ENCODE data around the gene FAP.

FAP gene

GRCh38 chr2:162242586-162243280, 512 bp downstream of the FAP start:
- no peak for DNase-seq

GRCh38 chr2:162241571-162241970, 1.7 kb downstream of the FAP start:
- DNase-seq: no peak

GRCh38 chr2:162234620-162235462, 8.4 kb downstream of the FAP start:
- no peak for DNase-seq

DNA sequence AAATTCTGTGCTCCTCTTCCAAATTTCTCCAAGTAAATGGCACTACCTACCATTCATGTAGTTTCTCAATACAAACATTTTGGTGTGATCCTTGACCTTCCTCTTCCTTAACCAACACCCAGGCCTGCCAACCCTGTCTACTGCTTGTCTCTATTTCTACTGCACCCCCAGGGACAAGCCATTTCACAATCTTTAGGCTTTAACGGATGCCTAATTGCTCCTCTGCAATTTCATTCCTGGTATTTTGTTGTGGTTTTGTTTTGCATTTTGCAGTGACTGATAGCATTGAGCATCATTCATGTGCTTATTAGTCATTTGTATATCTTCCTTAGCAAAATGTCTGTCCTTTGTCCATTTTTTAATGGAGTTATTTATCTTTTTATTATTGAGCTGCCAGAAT, 10.0 kb downstream of the FAP start:
- no peak for DNase-seq

DNA sequence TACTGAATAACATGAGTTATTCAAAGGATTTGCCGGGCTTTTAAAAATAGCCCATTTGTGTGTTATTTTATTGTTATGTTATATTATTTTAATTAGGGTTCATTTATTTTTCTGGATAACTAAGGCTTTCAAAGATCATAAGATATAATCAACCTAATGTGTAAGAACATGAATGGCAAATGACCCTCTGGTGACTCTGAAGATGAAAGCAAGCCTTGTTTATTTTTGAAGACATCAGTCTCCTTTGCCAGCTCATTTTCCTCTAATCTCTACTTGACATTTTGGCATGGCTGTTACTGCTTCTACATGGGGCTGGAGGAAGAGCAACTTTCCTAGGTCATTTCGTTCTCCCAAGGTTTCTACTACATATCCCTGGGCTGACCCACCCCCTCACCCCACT, 10.6 kb downstream of the FAP start:
- DNase-seq: no peak

DNA sequence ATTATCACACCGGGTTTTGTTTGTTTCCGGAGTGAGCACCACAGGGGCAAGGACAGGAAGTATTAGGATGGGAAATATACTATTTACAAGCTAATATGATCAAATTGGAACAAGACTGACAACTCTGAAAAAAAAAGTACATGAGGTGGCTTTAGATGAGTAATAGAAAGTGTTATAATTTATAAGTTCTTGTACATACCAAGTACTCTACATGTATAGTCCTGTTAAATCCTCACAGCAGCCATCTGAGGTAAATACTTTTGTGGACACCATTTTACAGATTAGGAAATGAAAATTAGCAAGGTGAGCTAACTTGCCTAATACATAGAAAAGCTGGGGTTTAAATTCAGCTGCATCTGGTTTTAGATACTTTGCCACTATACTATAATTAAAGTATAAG, 11.2 kb downstream of the FAP start:
- no peak for DNase-seq

- DNase-seq: no peak
These were observed 12.5 kb downstream of the FAP start for GRCh38 chr2:162230761-162231160.

DNA sequence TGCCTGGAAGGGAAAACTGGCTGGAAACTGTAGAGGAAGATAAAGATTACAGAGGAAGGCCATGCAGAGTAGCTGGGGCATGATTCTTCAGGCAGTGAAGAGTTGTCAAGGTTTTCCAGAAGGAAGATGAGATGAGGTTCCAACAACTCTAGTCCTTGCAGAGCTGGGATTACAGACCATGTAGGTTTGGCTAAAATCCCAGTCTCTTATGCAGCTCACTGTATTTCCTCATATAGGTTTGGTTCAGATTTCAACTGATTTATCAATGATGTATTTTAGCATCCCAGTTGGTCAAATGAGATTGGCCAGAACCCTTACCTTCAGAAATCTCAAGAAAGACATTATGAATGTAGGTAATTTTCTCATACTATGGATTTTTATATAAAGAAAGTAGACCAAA, 16.4 kb downstream of the FAP start:
- DNase-seq: no peak

DNA sequence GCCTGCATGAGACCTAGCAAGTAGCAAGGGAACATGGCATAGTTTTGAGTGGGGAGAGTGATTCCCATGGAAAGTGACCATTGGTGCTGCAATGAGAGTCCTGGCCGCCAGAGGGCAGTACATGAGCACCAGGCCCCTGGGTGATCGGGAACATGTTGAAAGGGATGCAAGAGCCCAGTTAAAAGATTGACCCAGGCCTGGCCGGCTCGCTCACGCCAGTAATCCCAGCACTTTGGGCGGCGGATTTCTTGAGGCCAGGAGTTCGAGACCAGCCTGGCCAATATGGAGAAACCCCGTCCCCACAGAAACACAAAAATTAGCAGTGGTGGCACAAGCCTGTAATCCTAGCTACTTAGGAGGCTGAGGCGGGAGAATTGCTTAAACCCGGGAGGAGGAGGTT, 22.2 kb downstream of the FAP start:
- peak; percentile 49 for DNase-seq

GRCh38 chr2:162220368-162220767, 22.9 kb downstream of the FAP start:
- DNase-seq: no peak

DNA sequence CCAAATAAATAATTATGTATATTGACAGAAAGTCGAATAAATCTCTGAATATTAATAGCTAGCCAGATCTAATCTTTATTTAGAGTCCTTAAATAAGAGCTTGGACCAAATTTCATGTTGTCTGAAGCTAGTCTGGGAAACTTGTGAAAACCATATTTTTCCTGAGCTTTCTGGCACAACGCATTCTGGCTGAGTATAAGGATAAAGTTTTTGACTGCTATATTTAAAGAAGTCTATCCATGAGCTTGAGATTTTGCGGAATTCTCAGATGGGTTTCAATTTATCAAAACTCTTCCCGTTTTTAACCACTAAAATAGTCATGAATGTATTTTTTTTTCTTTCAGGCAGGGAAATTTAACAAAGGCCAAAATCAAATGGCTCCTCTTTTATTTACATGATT, 23.8 kb downstream of the FAP start:
- DNase-seq: no peak

- DNase-seq: no peak
These were observed 25.6 kb downstream of the FAP start for GRCh38 chr2:162217598-162217997.

- no peak for DNase-seq
These were observed 28.1 kb downstream of the FAP start for GRCh38 chr2:162215162-162215561.

DNA sequence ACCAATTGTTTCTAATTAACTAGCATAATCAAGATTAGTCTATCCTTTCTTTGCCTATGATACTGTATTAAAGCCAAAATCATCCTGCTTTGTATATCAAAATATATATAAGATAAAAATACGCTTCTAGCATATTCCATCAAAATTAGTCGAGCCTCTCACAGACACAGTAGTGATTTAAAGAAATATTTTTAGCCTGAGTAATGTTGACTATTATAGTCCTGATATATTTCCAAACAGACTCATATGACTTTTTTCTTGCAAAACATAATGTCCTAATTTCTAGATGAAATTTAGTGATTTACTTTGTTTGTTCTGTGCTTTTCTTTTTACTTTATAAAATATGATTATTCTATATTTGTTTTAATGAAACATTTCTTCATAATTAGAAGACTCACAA, 30.9 kb downstream of the FAP start:
- DNase-seq: no peak

DNA sequence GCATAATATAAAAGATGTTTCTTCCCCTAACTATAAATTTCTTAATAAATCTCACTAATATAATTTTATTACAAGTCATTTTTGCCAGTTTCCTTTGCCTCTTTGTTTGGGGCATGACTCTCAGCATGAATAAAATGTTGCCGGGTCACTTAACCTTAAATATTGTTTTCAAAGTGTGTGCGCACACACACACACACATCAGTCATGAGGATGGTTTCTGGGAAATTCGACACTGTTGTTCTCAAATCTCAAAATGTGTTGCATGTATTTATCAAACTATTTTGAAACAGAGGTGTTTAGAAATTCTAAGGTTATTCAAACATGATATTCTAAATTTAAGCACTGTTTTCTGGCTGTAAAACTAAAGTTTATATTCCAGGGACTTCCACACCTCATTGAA, 31.5 kb downstream of the FAP start:
- no peak for DNase-seq

DNA sequence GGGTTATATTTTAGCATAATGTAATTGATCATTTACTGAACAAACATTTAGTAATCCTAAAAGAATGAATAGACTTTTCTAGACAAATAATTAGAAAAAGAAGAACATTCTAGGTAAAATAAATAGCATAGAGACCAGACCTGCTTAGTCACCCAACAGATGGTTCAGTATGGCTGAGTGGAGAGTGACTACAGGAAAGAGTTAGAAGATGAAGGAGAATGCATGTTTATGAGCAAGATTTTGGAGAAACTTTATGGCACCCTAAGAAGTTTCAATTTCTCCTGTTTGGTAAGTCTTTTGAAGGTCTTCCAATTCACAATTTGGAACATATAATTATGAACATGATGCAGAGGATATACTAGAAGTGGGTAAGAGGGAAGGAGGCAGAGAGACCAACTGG, 32.9 kb downstream of the FAP start:
- no peak for DNase-seq

DNA sequence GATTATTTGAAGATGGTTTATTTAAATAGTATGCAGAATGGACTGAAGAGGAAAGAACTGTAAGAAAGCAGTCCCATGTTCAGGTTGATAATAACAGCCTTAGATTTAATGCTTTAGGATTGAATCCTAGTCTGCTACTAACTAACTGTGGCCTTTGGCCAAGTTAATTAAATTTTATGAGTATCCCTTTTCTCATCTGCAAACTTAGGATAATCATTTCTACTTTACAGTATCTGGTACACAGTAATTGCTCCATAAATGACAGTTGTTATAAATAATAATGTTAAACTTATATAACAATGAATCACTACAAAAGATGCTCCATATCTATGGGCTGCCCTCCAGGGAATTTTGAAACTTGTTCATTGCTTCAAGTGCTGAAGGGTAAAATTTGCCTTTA, 41.0 kb downstream of the FAP start:
- DNase-seq: no peak

GRCh38 chr2:162200636-162201035, 42.6 kb downstream of the FAP start:
- DNase-seq: no peak

GRCh38 chr2:162199913-162200312, 43.3 kb downstream of the FAP start:
- DNase-seq: no peak

DNA sequence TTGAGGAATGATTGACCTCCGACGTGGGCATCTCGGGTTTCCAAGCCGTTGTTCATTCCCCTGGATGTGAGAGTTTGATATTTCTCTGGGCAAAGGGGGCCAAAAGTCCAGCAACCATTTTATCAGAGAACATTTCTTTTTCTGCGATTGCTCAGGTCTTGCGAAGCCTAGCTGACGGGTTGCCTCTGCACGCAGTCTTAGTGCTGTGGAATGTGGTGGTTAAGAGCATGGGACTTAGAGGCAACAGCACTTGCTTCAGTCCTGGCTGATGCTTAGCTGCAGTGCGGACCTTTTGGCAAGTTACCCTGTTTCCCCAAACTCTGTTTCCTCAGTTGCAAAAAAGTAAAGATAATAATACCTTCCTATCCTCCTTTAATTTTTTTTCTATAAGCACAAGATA, 45.0 kb downstream of the FAP start:
- no peak for DNase-seq

DNA sequence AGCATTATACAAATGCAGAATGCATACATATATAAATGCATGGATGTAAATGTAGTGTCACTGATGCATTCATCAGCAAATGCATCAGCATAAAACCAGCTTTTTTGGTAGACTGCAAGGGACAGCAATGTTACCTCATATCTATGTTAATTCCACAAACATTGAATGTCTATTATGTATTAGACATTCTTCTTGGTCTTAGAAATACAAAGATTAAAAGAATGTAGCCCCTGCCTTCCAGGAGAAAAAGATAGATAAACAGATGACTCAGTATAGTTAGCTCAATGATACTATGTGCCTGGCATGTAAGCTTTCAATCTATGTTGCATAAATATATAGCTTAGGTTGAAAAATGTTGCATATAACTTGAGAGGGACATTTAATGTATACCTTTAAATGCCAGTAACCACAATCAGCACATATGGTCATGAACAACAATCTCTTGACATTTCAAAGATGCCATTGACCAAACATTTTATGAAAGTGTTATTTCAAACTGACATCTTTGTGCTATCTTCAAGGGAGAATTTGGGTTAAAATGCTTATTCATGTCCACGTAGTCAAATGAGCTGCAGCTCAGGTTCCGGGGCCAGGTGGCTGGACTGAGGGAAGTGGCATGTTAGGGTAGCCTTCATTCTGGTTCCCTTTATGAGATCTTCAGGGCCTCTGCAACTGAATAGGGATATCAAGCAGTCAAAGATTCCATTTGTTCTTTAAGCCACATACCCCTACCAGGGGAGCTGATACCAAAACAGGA, 46.0 kb downstream of the FAP start:
- no peak for DNase-seq

DNA sequence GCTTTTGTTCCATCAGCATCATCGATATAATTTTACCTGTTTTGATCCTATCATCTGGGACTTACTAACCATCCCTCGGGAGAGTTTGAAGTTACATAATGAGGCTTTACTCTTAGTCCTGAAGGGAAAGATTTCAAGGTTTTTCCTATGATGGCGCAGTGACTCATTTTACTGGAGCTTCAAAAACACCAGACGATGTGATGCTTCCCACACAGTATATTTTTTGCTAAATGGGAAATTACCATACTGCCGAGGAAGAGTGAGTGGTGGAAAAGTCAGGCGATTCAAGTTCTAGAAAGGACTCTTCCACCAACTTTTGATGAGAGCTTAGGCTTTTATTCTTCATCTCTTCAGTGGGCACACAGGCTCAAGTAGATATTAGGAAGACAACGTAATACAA, 46.6 kb downstream of the FAP start:
- DNase-seq: no peak

- no peak for DNase-seq
These were observed 54.8 kb downstream of the FAP start for GRCh38 chr2:162188451-162188850.
